Memory B cell (primary cell): ENCODE results near the gene ERN1.
"Not testable (repeated sequence)": the region's sequence is repeated elsewhere in the genome, so short reads cannot be mapped to it uniquely, and the experiment has no call there.

Source experiments
- ATAC-seq: fragments of 150-1000 bp; cut with Tn5 transposase; 2 replicates; pipeline ENCODE4 v1.10.0; 2021; ENCODE audit warnings: low read depth, mild to moderate bottlenecking, moderate library complexity
- DNase-seq, 2 donors: peaks; one replicate each; pipeline ENCODE4 v3.0.0; 2022; ENCODE audit warnings: low spot score in 2 of 2
- H3K27ac Mint-ChIP-seq: one replicate; pipeline ENCODE4 v1.8.0; 2022; ENCODE audit warnings: mild to moderate bottlenecking, moderate library complexity, mixed read lengths
- H3K27me3 Mint-ChIP-seq: one replicate; pipeline ENCODE4 v1.8.0; 2022; ENCODE audit warnings: mixed read lengths
- H3K36me3 Mint-ChIP-seq: one replicate; pipeline ENCODE4 v1.8.0; 2022; ENCODE audit warnings: mild to moderate bottlenecking, mixed read lengths
- H3K4me1 Mint-ChIP-seq: one replicate; pipeline ENCODE4 v1.8.0; 2022; ENCODE audit warnings: mixed read lengths
- H3K4me3 Mint-ChIP-seq: one replicate; pipeline ENCODE4 v1.8.0; 2022; ENCODE audit warnings: mild to moderate bottlenecking, moderate library complexity, mixed read lengths
- H3K9me3 Mint-ChIP-seq: one replicate; pipeline ENCODE4 v1.8.0; 2022; ENCODE audit warnings: mixed read lengths

The ERN1 gene

DNA sequence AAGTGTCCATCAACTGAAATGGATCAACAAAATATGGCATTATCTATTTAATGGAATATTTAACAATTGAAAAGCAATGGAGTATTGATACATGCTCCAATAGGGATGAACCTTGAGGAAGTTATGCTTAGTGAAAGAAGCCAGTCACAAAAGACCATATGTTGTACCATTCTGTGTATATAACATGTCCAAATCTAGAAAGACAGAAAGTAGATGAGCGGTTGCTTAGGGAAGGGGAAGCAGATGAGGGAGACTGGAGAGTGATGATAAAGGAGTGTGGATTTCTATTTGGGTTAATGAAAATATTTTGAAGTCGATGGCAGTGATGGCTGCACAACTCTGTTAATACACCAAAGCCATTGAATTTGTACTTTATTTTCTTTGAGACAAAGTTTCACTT lies 8.5 kb upstream of the ERN1 start:
- Mint-ChIP-seq H3K9me3 (no peaks in the 10 kb centered on the region), H3K27me3 (peaks cover 3% of the 10 kb centered on the region), H3K36me3 (no peaks in the 10 kb centered on the region), H3K4me1 (no peaks in the 10 kb centered on the region), H3K27ac (no peak overlapping the region), H3K4me3 (no peak overlapping the region)
- DNase-seq (no peak), ATAC-seq (no peak)

- no peaks in the 10 kb centered on the region for H3K9me3 Mint-ChIP-seq
- peaks cover 10% of the 10 kb centered on the region for H3K4me1 Mint-ChIP-seq
- no peak overlapping the region for H3K4me3 Mint-ChIP-seq
- ATAC-seq (no peak), DNase-seq (no peak)
- no peak overlapping the region for H3K27ac Mint-ChIP-seq
- H3K36me3 Mint-ChIP-seq = no peaks in the 10 kb centered on the region
- peaks cover 3% of the 10 kb centered on the region for H3K27me3 Mint-ChIP-seq
Observed at GRCh38 chr17:64135000-64135399, 5.1 kb upstream of the ERN1 start.

GRCh38 chr17:64134216-64134970 lies 4.4 kb upstream of the ERN1 start:
- Mint-ChIP-seq H3K4me1 (peaks cover 10% of the 10 kb centered on the region), H3K36me3 (no peaks in the 10 kb centered on the region), H3K27ac (no peak overlapping the region), H3K9me3 (no peaks in the 10 kb centered on the region), H3K27me3 (peaks cover 3% of the 10 kb centered on the region), H3K4me3 (no peak overlapping the region)
- DNase-seq (no peak), ATAC-seq (no peak)

DNA sequence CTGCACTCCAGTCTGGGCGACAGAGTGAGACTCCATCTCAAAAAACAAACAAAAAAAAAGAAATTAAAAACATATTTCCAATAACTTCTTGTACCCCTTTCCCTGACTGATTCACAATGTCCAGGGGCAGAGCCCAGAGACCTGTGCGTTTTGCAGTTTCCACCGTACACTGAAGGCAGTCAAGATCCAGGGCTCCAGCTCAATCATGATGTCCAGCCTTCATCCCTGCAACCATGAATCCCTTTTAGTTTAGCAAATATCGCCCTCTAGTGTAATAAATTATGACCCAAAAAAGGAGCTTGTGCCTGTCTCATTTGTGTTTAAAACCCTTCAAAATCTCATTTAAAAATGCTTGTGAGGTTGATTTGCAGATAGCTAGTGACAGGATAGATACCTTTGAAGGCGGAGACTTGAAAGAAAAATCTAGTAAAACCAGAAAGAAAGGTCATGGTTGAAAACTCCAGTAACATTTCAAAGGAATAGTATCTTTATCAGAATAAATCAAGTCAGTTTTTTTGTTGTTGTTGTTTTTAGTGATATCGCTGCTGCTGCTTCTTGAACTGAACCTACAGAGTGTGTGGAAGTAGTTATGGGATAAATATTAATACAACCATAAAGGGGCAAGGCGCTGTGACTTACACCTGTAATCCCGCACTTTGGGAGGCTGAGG lies 3.7 kb upstream of the ERN1 start:
- Mint-ChIP-seq H3K4me3 (no peak overlapping the region), H3K36me3 (no peaks in the 10 kb centered on the region), H3K27ac (no peak overlapping the region), H3K9me3 (no peaks in the 10 kb centered on the region), H3K4me1 (peaks cover 14% of the 10 kb centered on the region), H3K27me3 (peaks cover 3% of the 10 kb centered on the region)
- DNase-seq (peak in 1 of 2 donors; percentile 58), ATAC-seq (no peak)

GRCh38 chr17:64131606-64132270 lies 1.8 kb upstream of the ERN1 start:
- peaks cover 14% of the 10 kb centered on the region for H3K4me1 Mint-ChIP-seq
- H3K9me3 Mint-ChIP-seq = no peaks in the 10 kb centered on the region
- no peak for ATAC-seq
- H3K27me3 Mint-ChIP-seq = no peaks in the 10 kb centered on the region
- no peak overlapping the region for H3K4me3 Mint-ChIP-seq
- no peaks in the 10 kb centered on the region for H3K36me3 Mint-ChIP-seq
- DNase-seq = no peak
- H3K27ac Mint-ChIP-seq = no peak overlapping the region

DNA sequence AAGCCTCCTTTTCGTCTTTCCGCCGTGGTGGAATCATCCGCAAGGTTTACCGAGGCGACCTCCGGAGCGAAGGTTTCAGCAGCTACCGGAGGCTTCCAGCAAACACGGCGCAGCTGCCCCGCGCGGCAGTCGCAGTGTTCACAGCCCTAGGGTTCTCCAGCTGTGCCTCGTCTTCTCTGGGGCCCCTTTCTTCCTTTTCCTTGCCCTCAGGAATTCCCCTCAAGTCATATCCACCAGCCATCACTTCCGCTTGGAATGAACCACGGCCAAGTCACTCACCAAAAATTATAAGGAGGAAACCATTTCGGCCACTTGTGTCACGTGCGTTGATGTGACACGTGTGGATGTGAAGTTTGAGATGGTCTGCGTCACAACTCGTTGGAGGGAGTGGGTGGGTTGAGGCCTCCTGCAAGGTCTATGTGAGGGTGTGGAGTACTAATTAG lies 636 bp upstream of the ERN1 start:
- no peaks in the 10 kb centered on the region for H3K27me3 Mint-ChIP-seq
- H3K9me3 Mint-ChIP-seq = no peaks in the 10 kb centered on the region
- H3K4me3 Mint-ChIP-seq = peak overlapping the region; percentile 85
- H3K36me3 Mint-ChIP-seq = no peaks in the 10 kb centered on the region
- ATAC-seq = peak; percentile 20
- peak; percentile 23 to 30 for DNase-seq
- peaks cover 16% of the 10 kb centered on the region for H3K4me1 Mint-ChIP-seq
- H3K27ac Mint-ChIP-seq = peak overlapping the region; percentile 90

DNA sequence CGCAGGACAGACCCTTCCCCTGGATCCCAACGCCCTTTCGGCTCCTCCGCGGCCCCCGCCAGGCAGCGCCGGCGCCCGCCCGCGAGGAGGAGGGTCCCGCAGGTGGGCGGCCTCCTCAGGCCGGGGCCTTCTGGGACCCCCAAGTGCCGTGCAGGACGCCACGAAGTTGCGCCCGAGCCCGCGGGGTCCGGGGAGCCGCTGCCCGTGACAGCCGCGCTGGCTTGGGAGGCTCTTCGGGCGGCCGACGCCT lies 504 bp downstream of the ERN1 start:
- no peak for ATAC-seq
- H3K4me1 Mint-ChIP-seq = peaks cover 16% of the 10 kb centered on the region
- H3K36me3 Mint-ChIP-seq = peaks cover under 1% of the 10 kb centered on the region
- peak overlapping the region; percentile 83 for H3K4me3 Mint-ChIP-seq
- H3K27me3 Mint-ChIP-seq = no peaks in the 10 kb centered on the region
- DNase-seq = no peak
- H3K9me3 Mint-ChIP-seq = no peaks in the 10 kb centered on the region
- H3K27ac Mint-ChIP-seq = no peak overlapping the region

GRCh38 chr17:64128787-64129514 lies 993 bp downstream of the ERN1 start:
- H3K36me3 Mint-ChIP-seq = peaks cover 2% of the 10 kb centered on the region
- no peak for ATAC-seq
- no peaks in the 10 kb centered on the region for H3K9me3 Mint-ChIP-seq
- H3K4me1 Mint-ChIP-seq = peaks cover 16% of the 10 kb centered on the region
- H3K4me3 Mint-ChIP-seq = peak overlapping the region; percentile 83
- H3K27me3 Mint-ChIP-seq = no peaks in the 10 kb centered on the region
- H3K27ac Mint-ChIP-seq = no peak overlapping the region
- no peak for DNase-seq

DNA sequence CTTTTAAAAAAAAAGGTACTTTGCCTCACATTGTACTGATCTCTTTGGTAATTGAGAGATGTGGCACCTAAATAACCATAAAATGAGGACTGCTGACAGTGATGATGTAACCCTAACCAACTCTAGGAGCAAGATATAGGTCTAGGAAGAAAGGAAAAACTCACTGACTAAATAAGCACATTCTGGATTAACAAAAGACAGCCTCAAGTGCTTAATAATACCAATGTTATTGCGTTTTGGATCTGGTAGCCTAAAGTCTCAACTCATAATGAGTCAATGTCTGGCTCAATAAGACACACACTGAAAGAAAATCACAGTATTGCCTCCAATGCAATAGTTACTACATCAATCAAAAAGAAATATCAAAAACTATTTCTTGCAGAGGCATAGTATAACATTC lies 3.0 kb downstream of the ERN1 start:
- DNase-seq (no peak), ATAC-seq (no peak)
- Mint-ChIP-seq H3K27me3 (no peaks in the 10 kb centered on the region), H3K4me1 (peaks cover 16% of the 10 kb centered on the region), H3K27ac (no peak overlapping the region), H3K4me3 (no peak overlapping the region), H3K36me3 (peaks cover 2% of the 10 kb centered on the region), H3K9me3 (no peaks in the 10 kb centered on the region)

DNA sequence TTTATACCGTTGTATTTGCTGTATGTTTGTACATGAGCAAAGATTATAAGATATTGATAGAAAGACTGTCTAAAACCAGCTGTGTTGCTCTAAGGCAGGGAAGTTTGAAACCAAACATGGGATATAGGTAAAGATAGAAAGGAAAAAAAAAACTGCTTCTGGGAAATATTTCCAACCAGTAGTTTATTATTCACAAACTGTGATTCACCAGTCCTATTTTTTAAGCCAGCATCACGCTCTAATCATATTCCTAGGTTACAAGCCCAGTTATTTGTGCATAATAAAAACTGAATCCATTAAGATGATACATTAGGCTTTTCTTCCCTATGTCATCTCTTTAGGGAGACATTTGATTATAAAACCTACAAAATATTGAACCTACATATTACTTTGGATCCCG lies 4.0 kb downstream of the ERN1 start:
- Mint-ChIP-seq H3K27me3 (no peaks in the 10 kb centered on the region), H3K4me1 (peaks cover 17% of the 10 kb centered on the region), H3K4me3 (no peak overlapping the region), H3K36me3 (peaks cover 2% of the 10 kb centered on the region), H3K27ac (no peak overlapping the region), H3K9me3 (no peaks in the 10 kb centered on the region)
- no peak for DNase-seq
- ATAC-seq = no peak

DNA sequence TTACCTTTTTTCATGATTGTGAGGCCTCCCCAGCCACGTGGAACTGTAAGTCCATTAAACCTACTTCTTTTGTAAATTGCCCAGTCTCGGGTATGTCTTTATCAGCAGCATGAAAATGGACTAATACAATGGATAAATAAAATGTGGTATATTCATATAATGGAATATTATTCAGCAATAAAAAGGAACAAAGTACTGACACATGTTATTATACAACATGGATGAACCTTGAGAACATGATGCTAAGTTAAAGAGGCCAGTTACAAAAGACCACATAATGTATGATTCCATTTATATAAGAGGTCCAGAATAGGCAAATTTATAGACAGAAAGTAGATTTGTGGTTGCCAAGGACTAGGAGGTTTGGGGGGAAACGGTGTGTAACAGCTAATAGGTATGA lies 5.3 kb downstream of the ERN1 start:
- Mint-ChIP-seq H3K4me1 (peaks cover 13% of the 10 kb centered on the region), H3K9me3 (no peaks in the 10 kb centered on the region), H3K36me3 (peaks cover 2% of the 10 kb centered on the region), H3K4me3 (no peak overlapping the region), H3K27ac (no peak overlapping the region), H3K27me3 (no peaks in the 10 kb centered on the region)
- DNase-seq (no peak), ATAC-seq (no peak)

DNA sequence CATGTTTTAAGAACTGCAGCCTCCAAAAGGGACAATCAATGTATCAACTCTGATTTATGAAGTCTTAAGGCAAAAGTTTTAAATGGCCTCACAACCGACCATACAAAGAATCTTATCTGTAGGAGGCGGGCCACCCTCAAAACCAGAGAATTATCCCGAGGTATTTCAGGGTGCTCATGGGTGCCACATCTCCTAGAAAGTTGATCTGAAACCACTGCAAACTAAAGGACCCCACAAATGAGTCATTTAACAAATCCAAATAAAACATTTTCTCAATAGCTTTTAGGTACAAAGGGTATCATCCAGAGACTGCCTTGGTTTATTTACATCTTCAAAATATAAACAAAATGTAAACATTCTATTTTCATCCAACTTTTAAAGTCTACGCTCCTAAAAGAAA lies 6.8 kb downstream of the ERN1 start:
- ATAC-seq = no peak

GRCh38 chr17:64120972-64121786 lies 8.8 kb downstream of the ERN1 start:
- H3K27ac Mint-ChIP-seq, DNase-seq, H3K27me3 Mint-ChIP-seq, H3K9me3 Mint-ChIP-seq, H3K36me3 Mint-ChIP-seq, H3K4me1 Mint-ChIP-seq: not testable (repeated sequence)
- peak overlapping the region; percentile 32 for H3K4me3 Mint-ChIP-seq
- peak; percentile 70 for ATAC-seq

More for the DNA sequence above, 6.8 kb downstream of the ERN1 start:
- H3K27me3 Mint-ChIP-seq = no peaks in the 10 kb centered on the region
- DNase-seq = no peak
- H3K27ac Mint-ChIP-seq = no peak overlapping the region
- H3K9me3 Mint-ChIP-seq = no peaks in the 10 kb centered on the region
- H3K36me3 Mint-ChIP-seq = peaks cover 2% of the 10 kb centered on the region
- H3K4me1 Mint-ChIP-seq = peaks cover 11% of the 10 kb centered on the region
- no peak overlapping the region for H3K4me3 Mint-ChIP-seq
